H1 (cell line): ENCODE data around the gene PILRB. TPM values are rescaled to one million over a fixed set of nuclear protein-coding genes. Genes with fewer than 3 reads are reported as not detected.

Experiments
- CTCF ChIA-PET: fragments of 300-600 bp; sonication (Branson Sonifier 250); formaldehyde crosslinking; loops from one replicate; lab custom pipeline; 2021; ENCODE audit not compliant: partially characterized antibody; lab: Charles Lee
- POLR2A ChIA-PET: fragments of 300-600 bp; sonication (Branson Sonifier 250); formaldehyde crosslinking; loops from one replicate; lab custom pipeline; 2021; ENCODE audit warnings: inconsistent platforms; ENCODE audit not compliant: partially characterized antibody; lab: Charles Lee
- DNase-seq, 2 experiments: peaks; one replicate each; pipeline versions ENCODE4 v3.0.0 to v3.0.0-alpha.2; 2010 to 2022; ENCODE audit warnings: low spot score in 2 of 2, low read depth in 1 of 2, mixed read lengths in 1 of 2
- FAIRE-seq: peaks from 2 replicates; lab custom pipeline; 2011; peaks lifted over from hg19 to GRCh38; lab: Jason Lieb, UNC
- H2AFZ ChIP-seq: 2 replicates; pipeline ENCODE4 v1.8.1; 2012; ENCODE audit warnings: low read length, inconsistent platforms
- H2AK5ac ChIP-seq: 2 replicates; pipeline ENCODE4 v1.6.1; 2013; ENCODE audit warnings: low read depth, low read length
- H2BK120ac ChIP-seq: replicated peaks from 2 replicates; pipeline ENCODE3; 2013; ENCODE audit warnings: low read depth, low read length, inconsistent platforms
- H2BK12ac ChIP-seq: 2 replicates; pipeline ENCODE4 v1.6.1; 2013; ENCODE audit warnings: low read depth, low read length
- H2BK15ac ChIP-seq: 2 replicates; pipeline ENCODE4 v1.6.1; 2013; ENCODE audit warnings: low read length
- H2BK20ac ChIP-seq: 2 replicates; pipeline ENCODE4 v1.6.1; 2013; ENCODE audit warnings: low read length
- H2BK5ac ChIP-seq: 2 replicates; pipeline ENCODE4 v1.6.1; 2013; ENCODE audit warnings: low read depth, low read length
- H3K14ac ChIP-seq: 2 replicates; pipeline ENCODE4 v1.6.1; 2013; ENCODE audit warnings: inconsistent platforms; ENCODE audit not compliant: insufficient read length
- H3K18ac ChIP-seq: 2 replicates; pipeline ENCODE4 v1.6.1; 2013; ENCODE audit warnings: low read length; ENCODE audit errors: extremely low read depth
- H3K23ac ChIP-seq: 2 replicates; pipeline ENCODE4 v1.6.1; 2013; ENCODE audit warnings: inconsistent platforms; ENCODE audit not compliant: insufficient read length
- H3K23me2 ChIP-seq: 2 replicates; pipeline ENCODE4 v1.6.1; 2013; ENCODE audit warnings: low read depth, low read length
- H3K27ac ChIP-seq: 2 replicates; pipeline ENCODE4 v1.6.1; 2011; ENCODE audit warnings: low read depth, low read length, inconsistent platforms
- H3K27me3 ChIP-seq, 4 experiments: replicated peaks in 1 of 4; 1 replicate in 1 of 4; 2 replicates in 3 of 4; pipeline versions ENCODE4 v1.6.1 to v1.8.1; 2011 to 2013; ENCODE audit warnings: low read length in 3 of 4, mild to moderate bottlenecking in 3 of 4, inconsistent platforms in 2 of 4, mixed read lengths in 2 of 4, moderate library complexity in 1 of 4; ENCODE audit not compliant: control insufficient read depth in 3 of 4, insufficient read depth in 3 of 4; ENCODE audit errors: extremely low read depth in 1 of 4
- H3K36me3 ChIP-seq, 4 experiments: 2 replicates each; pipeline versions ENCODE4 v1.6.1 to v1.8.1; 2011 to 2013; ENCODE audit warnings: mild to moderate bottlenecking in 4 of 4, low read length in 3 of 4, moderate library complexity in 2 of 4, control low read depth in 1 of 4, inconsistent platforms in 1 of 4; ENCODE audit not compliant: insufficient read depth in 4 of 4, control insufficient read depth in 2 of 4
- H3K4ac ChIP-seq: replicated peaks from 2 replicates; pipeline ENCODE3; 2013; ENCODE audit warnings: low read length, low read depth, mixed read lengths, inconsistent platforms; ENCODE audit not compliant: insufficient read length
- H3K4me1 ChIP-seq, 4 experiments: replicated peaks in 1 of 4; 1 replicate in 1 of 4; 2 replicates in 3 of 4; pipeline versions ENCODE4 v1.6.1 to v1.8.1; 2011 to 2013; ENCODE audit warnings: low read length in 3 of 4, inconsistent platforms in 2 of 4, mixed read lengths in 1 of 4; ENCODE audit not compliant: insufficient read depth in 4 of 4, control insufficient read depth in 3 of 4
- H3K4me2 ChIP-seq, 2 experiments: 2 replicates each; pipeline versions ENCODE4 v1.6.1 to v1.8.1; 2011 to 2013; ENCODE audit warnings: low read depth in 2 of 2, low read length in 2 of 2, control low read depth in 1 of 2, inconsistent platforms in 1 of 2, mild to moderate bottlenecking in 1 of 2; ENCODE audit not compliant: insufficient read depth in 1 of 2
- H3K4me3 ChIP-seq, 4 experiments: fragments of 200-600, 300-600 bp in 1 of 4; sonication (generic), shearing (Covaris generic), sonication (Bioruptor Twin) in 1 of 4; 2 replicates each; pipeline versions ENCODE4 v1.5.1 to v1.8.1; 2011 to 2016; ENCODE audit warnings: low read length in 4 of 4, low read depth in 3 of 4, control low read depth in 2 of 4, inconsistent platforms in 2 of 4, mild to moderate bottlenecking in 2 of 4, mixed read lengths in 1 of 4, moderate library complexity in 1 of 4; ENCODE audit not compliant: insufficient read depth in 2 of 4; ENCODE audit errors: extremely low read depth in 1 of 4
- H3K56ac ChIP-seq: replicated peaks from 2 replicates; pipeline ENCODE3; 2013; ENCODE audit warnings: low read depth, mild to moderate bottlenecking, mixed read lengths, low read length, inconsistent platforms; ENCODE audit not compliant: insufficient read length
- H3K79me1 ChIP-seq: 2 replicates; pipeline ENCODE4 v1.6.1; 2013; ENCODE audit warnings: low read depth, low read length, control low read depth
- H3K79me2 ChIP-seq, 2 experiments: 2 replicates each; pipeline versions ENCODE4 v1.6.1 to v1.8.1; 2012 to 2013; ENCODE audit warnings: low read length in 2 of 2, mild to moderate bottlenecking in 2 of 2, inconsistent platforms in 1 of 2; ENCODE audit not compliant: insufficient read depth in 2 of 2, control insufficient read depth in 1 of 2
- H3K9ac ChIP-seq, 4 experiments: replicated peaks in 1 of 4; 1 replicate in 1 of 4; 2 replicates in 3 of 4; pipeline versions ENCODE4 v1.6.1 to v1.8.1; 2011 to 2013; ENCODE audit warnings: low read depth in 3 of 4, low read length in 3 of 4, control low read depth in 2 of 4, mild to moderate bottlenecking in 2 of 4, moderate library complexity in 2 of 4, inconsistent platforms in 1 of 4; ENCODE audit errors: extremely low read depth in 1 of 4
- H3K9me3 ChIP-seq, 2 experiments: 2 replicates each; pipeline versions ENCODE4 v1.6.1 to v1.8.1; 2012 to 2013; ENCODE audit warnings: mild to moderate bottlenecking in 2 of 2, moderate library complexity in 2 of 2, control low read depth in 1 of 2, inconsistent platforms in 1 of 2, low read depth in 1 of 2, low read length in 1 of 2, mixed read lengths in 1 of 2; ENCODE audit not compliant: insufficient read depth in 2 of 2
- H4K20me1 ChIP-seq, 2 experiments: replicated peaks in 1 of 2; 2 replicates each; pipeline versions ENCODE3 to v1.8.1; 2011 to 2013; ENCODE audit warnings: inconsistent platforms in 2 of 2, low read length in 2 of 2, mild to moderate bottlenecking in 1 of 2; ENCODE audit not compliant: insufficient read depth in 2 of 2, control insufficient read depth in 1 of 2
- H4K5ac ChIP-seq: 2 replicates; pipeline ENCODE4 v1.6.1; 2013; ENCODE audit warnings: low read length, low read depth, mixed read lengths, inconsistent platforms; ENCODE audit not compliant: insufficient read length
- H4K8ac ChIP-seq: 2 replicates; pipeline ENCODE4 v1.8.0; 2013; ENCODE audit warnings: mild to moderate bottlenecking, moderate library complexity, low read length, inconsistent platforms; ENCODE audit not compliant: insufficient read depth; ENCODE audit errors: extremely low read depth
- H4K91ac ChIP-seq: replicated peaks from 2 replicates; pipeline ENCODE3; 2013; ENCODE audit warnings: low read length, mixed read lengths, inconsistent platforms; ENCODE audit not compliant: insufficient read length
- POLR2AphosphoS5 ChIP-seq: IDR thresholded peaks from 2 replicates; pipeline ENCODE4 v1.6.1; 2011; ENCODE audit warnings: low read depth, low read length
- SUZ12 ChIP-seq: fragments of 200-600 bp; sonication (generic); IDR thresholded peaks from 2 replicates; pipeline ENCODE4 v1.6.1; 2012; ENCODE audit warnings: mild to moderate bottlenecking, inconsistent platforms, low read length, moderate library complexity, mixed read lengths
- TAF1 ChIP-seq: IDR thresholded peaks from 2 replicates; pipeline ENCODE4 v1.6.1; 2011; ENCODE audit warnings: mild to moderate bottlenecking, low read depth, low read length
- WGBS, 2 experiments: shearing (Covaris generic) in 1 of 2; methylation state at CpG; one replicate each; pipeline versions ENCODE4 v1.1.6 to v1.1.7; 2013 to 2015; ENCODE audit warnings: low lambda C conversion rate in 2 of 2, mixed read lengths in 2 of 2, inconsistent platforms in 1 of 2, low coverage in 1 of 2, missing lambda C conversion rate in 1 of 2; ENCODE audit not compliant: insufficient replicate concordance in 2 of 2, insufficient coverage in 1 of 2, insufficient read length in 1 of 2; ENCODE audit errors: extremely low coverage in 1 of 2, missing lambda C conversion rate in 1 of 2; 5-methylcytosine and 5-hydroxymethylcytosine counted together
- polyA plus RNA-seq, 7 experiments: library from polyadenylated mRNA; depleted of rRNA in 3 of 7; stranded (reverse) in 5 of 7; unstranded in 2 of 7; fragments of >200 nt in 5 of 7; fragments of 200-250 nt in 2 of 7; gene quantifications; 1 replicate in 5 of 7; 2 replicates in 1 of 7; 4 replicates in 1 of 7; pipeline versions ENCODE4 v1.2.1 to v1.2.3, GENCODE V29; 2011 to 2013; ENCODE audit warnings: missing spikeins in 2 of 7, mixed read lengths in 2 of 7
- total RNA-seq: library from RNA; stranded (reverse); fragmentation: NEBNext Ultra II Directional; extraction: Animal tissue kit (Norgen Biotek cat#: 25700); gene quantifications from 2 replicates; pipeline ENCODE4 v1.2.1, GENCODE V29; 2021

Gene PILRB
- total and polyA plus RNA-seq, 2 of the 8 experiments (the other 6 are each of a cell fraction or from before 2014, with no cell fraction given), result 32.2 to 49.9 TPM

GRCh38 chr7:100374601-100375000 lies 16.7 kb downstream of the PILRB start:
- 80% methylated on average over 5 of the region's 5 CpGs; no CpG with 5 or more reads in 1 of the 2 experiments for WGBS, 2 experiments
- Histone ChIP-seq H2AFZ (no peak overlapping the region), H3K4me3 (no peak overlapping the region), H3K23me2 (no peaks in the 10 kb centered on the region), H3K18ac (no peak overlapping the region), H3K23ac (no peak overlapping the region), H3K27me3 (0 out of 7 replicates have a peak, but pooled peaks cover 0 to 2% (median 0%) of the 10 kb centered on the region in 4 experiments), H4K91ac (no peak overlapping the region), H4K5ac (no peak overlapping the region), H3K4ac (no peak overlapping the region), H2BK5ac (no peak overlapping the region), H2BK120ac (no peak overlapping the region), H3K14ac (no peak overlapping the region), H2BK20ac (no peak overlapping the region), H2AK5ac (no peak overlapping the region)
- no peak for DNase-seq
- no peak for TF ChIP-seq TAF1
- no peak for TF ChIP-seq POLR2AphosphoS5
- TF ChIP-seq SUZ12, result no peak
- TF ChIP-seq, all 59 proteins: peak for 0
- POLR2A ChIA-PET, result interaction anchor here (0.6 to 1.7 kb wide), 6 partner anchors 10 to 70 kb away, joined by 3 to 12 read pairs (median 4); partner anchors contain the start of genes MEPCE and ZCWPW1
- Histone ChIP-seq H2BK15ac (no peak overlapping the region), H3K56ac (no peak overlapping the region), H3K9ac (no peak overlapping the region), H3K79me1 (no peaks in the 10 kb centered on the region), H3K4me2 (no peak overlapping the region), H3K36me3 (no peaks in the 10 kb centered on the region), H4K8ac (no peak overlapping the region; the same call in 1 of the 2 replicates), H3K79me2 (no peaks in the 10 kb centered on the region), H2BK12ac (no peak overlapping the region), H4K20me1 (no peaks in the 10 kb centered on the region), H3K4me1 (peaks cover 0 to 26% (median 14%) of the 10 kb centered on the region in 4 experiments; a peak in 6 of 7 replicates), H3K27ac (no peak overlapping the region), H3K9me3 (no peaks in the 10 kb centered on the region)
- CTCF ChIA-PET, result interaction anchor here (1.0 to 2.7 kb wide), 6 partner anchors 16 to 82 kb away, joined by 3 to 17 read pairs (median 4); no protein-coding TSS in a partner anchor
- FAIRE-seq, result no peak
